GM12874 (cell line): ENCODE results near the gene NDUFB4.

Experiments used
- TF ChIP-seq, protein P1 (sequence below): IDR thresholded peaks from 2 replicates; pipeline ENCODE4 v1.5.1; 2011; ENCODE audit warnings: low read depth, mild to moderate bottlenecking, control low read depth, low read length, moderate library complexity; ENCODE audit not compliant: insufficient read depth

NDUFB4 gene

DNA sequence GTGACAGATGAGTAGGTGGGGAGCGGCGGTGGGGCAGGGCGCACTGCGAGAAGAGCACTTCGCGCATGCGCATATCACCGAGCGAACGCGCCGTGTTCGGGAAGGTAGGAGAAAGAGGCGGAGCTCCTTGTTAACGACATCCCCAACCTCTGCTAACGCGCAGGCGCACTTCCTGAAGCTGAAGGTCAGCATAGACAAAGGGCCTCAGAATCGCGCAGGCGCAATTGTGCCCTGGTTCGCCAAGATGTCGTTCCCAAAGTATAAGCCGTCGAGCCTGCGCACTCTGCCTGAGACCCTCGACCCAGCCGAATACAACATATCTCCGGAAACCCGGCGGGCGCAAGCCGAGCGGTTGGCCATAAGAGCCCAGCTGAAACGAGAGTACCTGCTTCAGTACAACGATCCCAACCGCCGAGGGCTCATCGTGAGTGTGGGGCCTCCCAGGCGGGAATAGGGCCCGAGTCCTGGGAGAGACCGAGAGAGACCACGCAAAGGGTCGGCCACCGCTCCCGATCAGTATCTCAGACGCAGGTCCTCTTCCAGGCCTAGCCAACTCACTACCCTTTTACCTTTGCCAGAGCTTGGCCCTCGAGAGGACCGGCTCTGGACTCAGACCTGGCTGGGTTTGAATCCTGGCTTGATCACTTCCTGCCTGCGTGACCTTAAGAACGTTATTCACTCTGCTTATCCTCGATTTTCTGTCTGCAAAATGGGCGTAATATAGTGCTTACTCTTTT lies at the start of gene NDUFB4:
NDUFB4 (plus strand) TSS at position 221 of the 737 bp plus-strand sequence; CDS start at position 245, 24 bp downstream.
- TF ChIP-seq, protein P1, sequence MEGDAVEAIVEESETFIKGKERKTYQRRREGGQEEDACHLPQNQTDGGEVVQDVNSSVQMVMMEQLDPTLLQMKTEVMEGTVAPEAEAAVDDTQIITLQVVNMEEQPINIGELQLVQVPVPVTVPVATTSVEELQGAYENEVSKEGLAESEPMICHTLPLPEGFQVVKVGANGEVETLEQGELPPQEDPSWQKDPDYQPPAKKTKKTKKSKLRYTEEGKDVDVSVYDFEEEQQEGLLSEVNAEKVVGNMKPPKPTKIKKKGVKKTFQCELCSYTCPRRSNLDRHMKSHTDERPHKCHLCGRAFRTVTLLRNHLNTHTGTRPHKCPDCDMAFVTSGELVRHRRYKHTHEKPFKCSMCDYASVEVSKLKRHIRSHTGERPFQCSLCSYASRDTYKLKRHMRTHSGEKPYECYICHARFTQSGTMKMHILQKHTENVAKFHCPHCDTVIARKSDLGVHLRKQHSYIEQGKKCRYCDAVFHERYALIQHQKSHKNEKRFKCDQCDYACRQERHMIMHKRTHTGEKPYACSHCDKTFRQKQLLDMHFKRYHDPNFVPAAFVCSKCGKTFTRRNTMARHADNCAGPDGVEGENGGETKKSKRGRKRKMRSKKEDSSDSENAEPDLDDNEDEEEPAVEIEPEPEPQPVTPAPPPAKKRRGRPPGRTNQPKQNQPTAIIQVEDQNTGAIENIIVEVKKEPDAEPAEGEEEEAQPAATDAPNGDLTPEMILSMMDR: no peak

DNA sequence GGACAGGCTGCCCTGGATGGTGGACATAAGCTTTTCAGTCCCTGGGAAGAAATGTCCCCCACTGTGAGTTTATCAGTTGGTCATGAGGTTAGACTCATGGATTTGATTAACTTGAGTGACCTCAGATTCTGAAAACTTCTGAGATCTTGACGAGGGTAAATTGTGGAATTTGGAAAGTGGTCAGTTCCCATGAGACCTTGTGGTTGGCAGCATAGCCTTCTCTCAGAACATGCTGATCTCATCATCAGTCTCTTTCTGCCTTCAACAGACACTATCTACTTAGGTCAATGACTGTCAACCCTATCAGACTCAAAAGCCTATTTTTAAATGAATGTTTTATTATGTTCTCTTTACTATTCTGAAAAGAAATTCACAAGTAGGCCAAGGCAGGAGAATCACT lies 45.6 kb upstream of the NDUFB4 start:
- TF ChIP-seq, protein P1: no peak

DNA sequence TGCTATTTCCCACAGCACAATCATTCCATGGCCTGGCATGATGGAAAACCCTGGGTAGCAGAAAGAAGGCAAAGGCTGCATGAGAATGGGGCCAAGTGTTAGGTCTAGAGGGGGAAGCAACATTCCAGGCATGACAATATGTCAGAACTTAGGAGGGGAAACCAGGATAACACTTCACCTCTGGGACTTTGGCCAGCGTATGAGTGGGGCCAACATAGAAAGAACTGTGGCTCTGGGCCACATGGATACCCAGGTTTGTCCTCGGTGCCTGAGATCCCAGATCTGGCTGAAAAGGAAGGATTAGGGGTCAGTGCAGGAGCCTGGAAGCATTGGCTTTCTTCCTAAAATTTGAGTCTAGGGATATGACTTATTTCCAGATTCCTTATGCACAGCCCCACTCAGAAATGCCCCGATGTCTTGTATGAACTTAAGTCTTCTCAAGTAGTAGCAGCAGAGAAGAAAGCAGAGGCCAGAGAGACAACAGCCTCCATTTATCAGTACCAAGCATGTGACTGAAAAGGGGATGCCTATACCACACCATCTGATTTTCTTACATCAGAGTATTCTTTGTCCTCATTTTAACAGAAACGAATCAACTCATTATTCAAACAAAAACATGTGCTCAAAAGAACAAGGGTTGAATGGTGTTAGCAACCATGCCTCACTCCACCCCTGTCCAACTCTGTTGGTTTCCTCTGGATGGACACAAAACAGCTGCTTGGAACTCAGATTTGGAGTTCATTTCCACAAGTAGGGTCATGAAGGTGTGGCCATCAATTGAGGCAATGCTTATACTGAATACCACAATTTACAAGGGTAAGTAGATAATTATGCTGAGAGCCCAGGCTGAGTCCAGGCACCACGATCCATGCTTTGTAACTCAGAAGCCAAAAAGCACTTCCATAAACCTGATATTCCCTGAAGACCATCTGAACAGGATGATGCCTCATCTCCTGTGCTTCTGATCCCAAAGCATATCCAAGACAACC lies 43.7 kb upstream of the NDUFB4 start:
- TF ChIP-seq, protein P1: no peak

DNA sequence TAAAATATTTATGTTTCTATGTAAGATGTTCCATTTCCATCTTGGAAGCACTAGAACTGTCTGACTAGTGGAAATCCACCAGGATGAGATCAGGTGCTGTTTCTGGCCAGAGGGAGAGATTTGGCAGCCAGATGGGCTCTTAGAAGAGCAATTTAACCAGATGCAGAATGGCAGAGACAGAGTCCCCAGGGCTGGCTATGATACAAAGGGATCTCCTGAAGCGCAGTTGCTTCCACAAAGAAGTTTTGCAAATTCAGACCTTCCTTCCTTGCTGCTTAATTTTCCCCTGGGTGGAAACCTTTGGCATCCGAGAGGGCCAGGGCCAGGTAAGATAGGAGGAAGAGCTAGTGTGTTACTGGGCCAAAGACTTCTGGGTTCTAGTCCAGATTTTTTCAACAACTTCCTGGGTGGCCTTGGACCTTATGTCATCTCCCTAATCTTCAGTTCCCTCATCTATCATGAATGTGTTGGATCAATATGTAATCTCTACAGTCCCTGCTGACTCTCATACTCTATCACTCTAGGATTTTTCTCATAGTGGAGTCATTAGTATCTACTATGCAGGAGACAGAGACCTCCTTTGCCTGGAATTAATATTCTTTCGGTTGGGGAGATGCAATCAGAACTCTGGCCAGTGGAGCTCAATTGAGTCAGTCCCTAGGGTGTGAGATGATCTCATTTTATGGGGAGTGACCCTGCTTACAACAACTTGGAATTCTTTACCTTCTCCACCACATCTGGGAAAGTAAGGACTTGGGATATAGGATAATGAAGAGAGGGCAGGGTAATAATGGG lies 41.1 kb upstream of the NDUFB4 start:
- TF ChIP-seq, protein P1: no peak

DNA sequence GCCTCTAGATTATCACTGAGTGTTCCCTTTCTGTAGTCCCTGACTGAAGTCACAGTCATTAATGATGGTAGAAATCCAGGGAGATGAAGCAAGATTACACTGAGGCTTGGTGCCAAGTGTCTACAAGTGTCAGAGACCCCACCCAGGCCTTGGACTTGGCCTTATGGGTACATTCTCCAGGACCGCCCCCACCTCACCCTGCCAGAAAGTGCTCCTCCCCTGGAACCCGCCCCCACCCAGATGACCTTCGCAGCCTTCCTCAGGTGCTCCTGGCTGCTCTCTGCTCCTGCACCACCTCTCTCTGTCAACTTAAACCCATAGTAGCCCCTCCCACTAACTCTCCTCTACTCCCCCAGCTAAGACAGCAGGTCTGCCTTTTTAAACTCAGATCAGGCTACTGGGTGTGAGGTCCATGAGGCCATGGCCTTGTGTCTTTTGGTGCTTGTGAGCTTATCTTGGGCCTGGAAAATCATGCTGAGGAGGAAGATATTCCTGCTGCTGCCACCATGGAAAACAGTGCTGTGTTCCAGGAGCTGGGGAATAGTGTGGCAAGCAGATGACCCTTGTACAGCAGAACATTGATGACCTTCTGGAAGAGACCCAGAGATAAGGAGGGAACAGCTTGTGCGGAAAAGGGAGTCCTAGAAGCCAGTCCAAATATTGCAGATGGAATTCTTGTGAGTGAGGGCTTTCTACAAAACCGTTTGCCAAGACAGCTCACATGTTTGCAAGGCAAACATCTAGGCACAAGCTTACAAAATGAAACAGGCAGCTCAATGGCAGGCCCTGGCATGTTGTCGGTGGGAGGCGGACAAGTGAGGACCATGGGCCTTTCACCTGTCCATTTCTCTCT lies 40.3 kb upstream of the NDUFB4 start:
- TF ChIP-seq, protein P1: no peak

DNA sequence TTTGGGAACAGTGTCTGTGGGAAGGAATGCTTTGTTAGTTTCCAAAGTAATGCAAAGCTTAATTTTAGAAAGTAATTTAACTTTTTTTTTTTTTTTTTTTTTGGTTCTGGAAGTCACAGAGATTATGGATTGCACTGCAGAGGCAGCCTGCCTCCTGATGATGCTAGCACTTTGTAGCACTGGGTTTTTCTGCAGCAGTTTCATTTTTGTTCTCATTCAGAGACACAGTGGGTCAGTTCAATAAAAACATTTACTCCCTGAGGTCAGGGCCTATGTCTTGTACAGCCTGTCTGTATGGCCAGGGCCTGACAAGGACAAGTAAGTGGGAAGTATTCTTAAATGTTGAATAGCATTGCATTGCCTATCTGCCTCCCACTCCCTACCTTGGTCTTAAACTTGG lies 39.0 kb upstream of the NDUFB4 start:
- TF ChIP-seq, protein P1: no peak
